Skin of body (tissue), 1 donor: ENCODE results near the gene WDR59. TPM values are rescaled to one million over a fixed set of nuclear protein-coding genes. Genes with fewer than 3 reads are reported as not detected.

Experiments
- total RNA-seq: library from RNA; depleted of rRNA; stranded (reverse); fragments of >200 nt; gene quantifications from one replicate; pipeline ENCODE4 v1.2.3, GENCODE V29; 2014

Gene WDR59
- total RNA-seq, 1 donor from 2014 or later, result 36.9 TPM

Other genes starting within 250 kb of the WDR59 start
- 5.9 TPM for gene FA2H, start 210.3 kb downstream of the WDR59 start, total RNA-seq
- 9.0 TPM for gene ZNRF1, start 13.9 kb upstream of the WDR59 start, total RNA-seq
- 7.5 TPM for gene LDHD, start 131.7 kb upstream of the WDR59 start, total RNA-seq
- gene ZFP1, start 163.4 kb upstream of the WDR59 start, total RNA-seq, result 15.3 TPM
- gene CTRB2, start 222.0 kb upstream of the WDR59 start, total RNA-seq, result not detected
- gene CTRB1, start 233.9 kb upstream of the WDR59 start, total RNA-seq, result not detected